Suppressor macrophage (primary cell): Measurements from ENCODE around the gene ETS2.
A peak's percentile ranks its signal among the peaks of the same experiment; 100 is the strongest.

ENCODE experiments used
- DNase-seq, 4 experiments: peaks; one replicate each; pipeline ENCODE4 v3.0.0-alpha.2; 2020 to 2022

The ETS2 gene

DNA sequence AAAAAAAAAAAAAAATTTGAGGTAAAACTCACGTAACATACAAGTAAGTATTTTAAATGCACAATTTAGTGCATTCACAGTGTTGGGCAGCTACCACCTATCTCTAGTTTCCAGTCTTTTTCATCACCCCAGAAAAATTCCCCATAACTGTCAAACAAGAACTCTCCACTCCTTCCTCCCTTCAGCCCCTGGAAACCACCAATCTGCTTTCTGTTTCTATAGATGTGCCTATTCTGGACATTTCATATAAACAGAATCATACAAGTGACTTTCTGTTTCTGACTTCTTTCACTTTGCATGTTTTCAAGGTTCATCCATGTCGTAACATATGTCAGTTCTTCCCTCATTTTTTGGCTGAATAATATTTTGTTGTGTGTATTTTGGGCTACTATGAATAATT, 24.9 kb upstream of the ETS2 start:
- DNase-seq, result peak in 2 of 4 experiments; percentile 22 to 33

DNA sequence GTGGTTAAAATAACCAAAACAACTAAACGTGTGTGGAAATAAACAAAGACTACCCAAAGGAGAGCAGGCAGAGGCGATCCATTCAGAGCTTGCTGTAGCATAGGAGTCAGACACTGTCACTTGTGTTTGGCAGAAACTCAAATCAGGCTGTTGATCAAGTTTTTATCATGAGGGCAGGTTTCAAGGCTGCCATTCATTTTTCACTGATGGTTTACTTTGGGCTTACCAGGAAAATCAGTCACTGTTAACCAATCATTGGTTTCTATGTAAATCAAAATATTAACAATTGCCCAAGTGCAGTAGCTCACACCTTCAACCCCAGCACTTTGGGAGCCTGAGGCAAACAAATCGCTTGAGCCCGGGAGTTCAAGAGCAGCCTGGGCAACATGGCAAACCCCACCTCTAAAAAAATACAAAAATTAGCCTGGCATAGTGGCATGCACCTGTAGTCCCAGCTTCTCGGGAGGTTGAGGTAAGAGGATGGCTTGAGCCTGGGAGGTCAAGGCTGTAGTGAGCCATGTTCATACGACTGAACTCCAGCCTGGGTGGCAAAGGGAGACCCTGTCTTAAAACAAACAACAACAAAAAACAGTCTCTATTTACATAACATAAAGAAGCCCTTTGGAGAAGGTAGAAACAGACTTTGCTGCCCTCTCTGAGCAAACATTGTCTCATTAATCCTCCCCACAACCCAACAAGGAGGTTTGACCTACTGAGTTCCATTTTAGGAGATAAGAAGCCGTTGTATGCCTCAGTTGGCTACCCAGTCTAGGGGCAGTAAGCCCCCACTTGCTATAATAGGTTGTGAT, 21.1 kb upstream of the ETS2 start:
- DNase-seq, result no peak

DNA sequence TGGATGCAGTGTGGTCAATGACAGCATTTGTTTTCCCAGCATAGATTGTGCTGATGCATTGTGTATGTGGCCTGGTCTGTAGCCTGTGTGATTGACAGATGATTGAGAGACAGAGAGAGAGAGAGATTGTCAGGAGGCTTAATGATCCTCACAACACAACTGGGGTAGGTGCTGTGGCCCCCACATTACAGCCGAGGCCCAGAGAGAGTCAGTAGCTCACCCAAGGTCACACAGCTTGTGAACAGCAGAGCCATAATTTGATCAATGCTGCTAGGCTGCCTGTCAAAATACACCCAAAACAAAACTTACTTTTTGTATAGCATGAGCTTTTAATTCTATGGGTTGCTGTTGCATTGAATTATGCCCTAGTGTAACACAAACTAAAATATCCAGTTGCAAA, 20.2 kb upstream of the ETS2 start:
- DNase-seq, result no peak

DNA sequence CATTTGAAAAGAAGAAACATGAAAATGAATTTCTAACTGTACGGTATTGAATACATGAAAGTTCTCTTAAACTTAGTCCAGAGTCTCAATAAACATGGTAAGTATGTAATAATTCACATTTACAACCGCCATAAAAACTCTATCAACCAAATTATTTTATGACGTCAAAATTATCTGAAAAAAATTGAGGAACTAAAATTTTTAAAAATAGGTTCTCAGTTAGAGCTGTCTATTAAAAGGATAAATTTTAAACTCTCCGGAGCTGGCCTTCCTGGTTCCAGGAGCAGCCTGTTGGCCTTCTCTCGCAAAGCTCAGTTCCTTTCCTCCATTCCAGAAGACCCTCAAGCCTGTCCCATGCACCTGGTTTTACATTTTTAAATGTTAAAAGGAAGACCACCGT, 18.7 kb upstream of the ETS2 start:
- DNase-seq, result no peak

DNA sequence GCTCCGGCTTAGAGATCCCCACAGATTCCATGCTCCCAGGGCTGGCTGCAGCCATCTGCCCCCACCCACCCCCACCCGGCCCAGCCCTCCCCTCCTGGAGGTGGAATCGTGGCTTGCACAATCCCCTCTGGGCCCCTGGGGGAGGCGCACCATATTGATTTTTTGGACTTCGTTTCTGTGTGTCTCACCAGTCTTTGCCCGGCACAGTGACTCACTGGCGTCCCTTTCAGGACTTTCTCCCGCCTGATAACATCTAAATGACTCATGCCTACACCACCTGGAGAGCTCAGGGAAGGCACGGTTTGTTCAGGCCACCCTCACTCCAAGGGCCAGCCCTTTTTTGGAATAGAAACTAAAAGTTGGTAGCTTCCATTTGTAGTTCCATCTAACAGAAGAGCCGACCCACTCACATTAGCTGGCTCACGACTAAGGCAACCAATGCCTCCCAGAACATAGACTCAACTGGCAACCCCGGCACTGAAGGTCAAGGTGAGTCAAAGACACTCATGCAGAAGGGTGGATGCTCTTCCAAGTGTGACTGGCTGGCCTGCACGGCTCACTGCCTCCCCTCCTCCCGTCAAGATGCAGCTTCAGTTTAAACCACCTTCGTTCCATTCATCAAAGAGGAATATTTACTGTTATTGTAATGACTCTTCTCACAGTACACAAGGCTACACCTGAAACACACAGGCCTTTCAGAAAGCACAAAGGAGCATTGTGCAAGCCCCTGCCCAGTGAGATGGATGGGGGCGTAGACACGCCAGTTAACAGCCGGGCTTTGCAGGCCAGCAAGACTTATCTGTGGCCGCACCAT, 18.1 kb upstream of the ETS2 start:
- DNase-seq, result no peak

DNA sequence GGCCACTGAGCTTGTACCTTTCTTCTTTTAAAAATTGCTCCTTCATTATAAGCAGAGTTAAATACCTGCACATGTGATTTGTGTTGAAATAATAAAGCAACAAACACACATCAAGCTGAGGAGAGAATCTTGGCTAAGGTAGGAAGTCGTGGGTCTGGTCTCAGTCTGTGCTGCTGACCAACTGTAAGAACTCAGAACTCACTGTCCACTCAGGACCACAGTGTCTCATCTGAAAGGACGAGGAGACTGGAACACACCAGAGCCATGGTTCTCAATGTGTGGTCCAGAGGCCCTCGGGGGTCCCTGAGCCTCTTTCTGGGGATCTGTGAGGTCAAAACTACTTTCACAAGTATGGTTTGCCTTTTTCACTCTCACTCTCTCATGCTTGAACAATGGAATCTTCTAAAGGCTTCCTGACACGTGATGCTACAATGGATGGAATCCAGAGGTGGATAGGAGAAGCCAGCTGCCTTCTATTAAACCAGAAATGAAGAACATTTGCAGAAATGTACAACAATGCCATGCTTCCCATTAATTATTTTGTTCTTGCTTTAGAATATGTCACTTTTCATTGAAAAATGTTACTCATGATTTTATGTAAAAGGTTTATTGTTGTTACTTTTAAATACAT, 17.3 kb upstream of the ETS2 start:
- DNase-seq, result no peak

DNA sequence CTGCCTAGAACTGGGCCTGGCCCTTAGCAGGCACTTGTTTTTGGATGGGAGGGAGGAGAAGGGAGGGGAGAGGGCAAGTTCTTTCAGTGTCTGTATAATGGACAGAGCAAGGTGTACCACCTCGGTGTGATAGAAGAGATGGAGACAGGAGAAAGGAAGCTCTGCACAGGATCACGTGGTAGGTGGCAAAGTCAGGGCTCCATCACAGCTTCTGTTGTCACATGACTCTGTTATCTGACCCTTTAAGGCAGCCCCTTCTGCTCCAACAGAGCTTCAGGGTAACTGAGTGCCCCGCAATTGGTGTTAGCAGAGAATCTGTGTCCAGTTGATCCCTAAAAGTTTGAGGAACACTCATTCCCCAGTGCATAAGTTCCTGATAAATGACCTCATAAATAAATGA, 16.5 kb upstream of the ETS2 start:
- DNase-seq, result no peak

DNA sequence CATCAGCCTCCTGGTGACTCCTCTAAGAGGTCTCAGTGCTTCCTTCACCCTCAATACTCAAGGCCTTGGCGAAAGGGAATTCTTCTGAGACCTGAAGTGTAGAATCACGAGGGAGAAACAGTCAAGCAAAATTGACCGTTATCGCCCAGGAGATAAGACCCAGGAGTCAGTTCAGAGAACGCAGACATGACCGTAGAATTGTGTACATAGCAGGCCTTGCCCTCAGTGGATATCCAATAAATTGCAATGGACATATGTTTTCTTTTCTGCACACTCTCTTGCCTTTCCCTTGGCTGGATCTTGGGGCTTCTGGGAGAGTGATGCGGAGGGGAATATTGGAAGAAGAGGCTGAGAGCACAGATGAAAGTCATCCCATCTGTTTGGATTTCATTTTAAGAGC, 15.7 kb upstream of the ETS2 start:
- DNase-seq, result no peak

DNA sequence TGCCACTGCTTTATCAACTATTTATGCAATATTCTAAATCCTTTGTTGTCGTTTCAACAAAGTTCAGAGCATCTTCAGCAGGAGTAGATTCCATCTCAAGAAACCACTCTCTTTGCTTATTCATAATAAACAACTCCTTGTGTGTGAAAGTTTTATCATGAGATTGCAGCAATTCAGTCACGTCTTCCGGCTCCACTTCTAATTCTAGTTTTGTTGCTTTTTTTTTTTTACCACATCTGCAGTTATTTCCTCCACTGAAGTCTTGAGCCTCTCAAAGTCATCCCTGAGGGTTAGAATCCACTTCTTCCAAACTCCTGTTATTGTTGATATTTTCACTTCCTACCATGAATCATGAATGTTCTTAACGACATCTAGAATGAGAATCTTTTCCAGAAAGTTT, 14.8 kb upstream of the ETS2 start:
- DNase-seq, result peak in 1 of 4 experiments; percentile 47

DNA sequence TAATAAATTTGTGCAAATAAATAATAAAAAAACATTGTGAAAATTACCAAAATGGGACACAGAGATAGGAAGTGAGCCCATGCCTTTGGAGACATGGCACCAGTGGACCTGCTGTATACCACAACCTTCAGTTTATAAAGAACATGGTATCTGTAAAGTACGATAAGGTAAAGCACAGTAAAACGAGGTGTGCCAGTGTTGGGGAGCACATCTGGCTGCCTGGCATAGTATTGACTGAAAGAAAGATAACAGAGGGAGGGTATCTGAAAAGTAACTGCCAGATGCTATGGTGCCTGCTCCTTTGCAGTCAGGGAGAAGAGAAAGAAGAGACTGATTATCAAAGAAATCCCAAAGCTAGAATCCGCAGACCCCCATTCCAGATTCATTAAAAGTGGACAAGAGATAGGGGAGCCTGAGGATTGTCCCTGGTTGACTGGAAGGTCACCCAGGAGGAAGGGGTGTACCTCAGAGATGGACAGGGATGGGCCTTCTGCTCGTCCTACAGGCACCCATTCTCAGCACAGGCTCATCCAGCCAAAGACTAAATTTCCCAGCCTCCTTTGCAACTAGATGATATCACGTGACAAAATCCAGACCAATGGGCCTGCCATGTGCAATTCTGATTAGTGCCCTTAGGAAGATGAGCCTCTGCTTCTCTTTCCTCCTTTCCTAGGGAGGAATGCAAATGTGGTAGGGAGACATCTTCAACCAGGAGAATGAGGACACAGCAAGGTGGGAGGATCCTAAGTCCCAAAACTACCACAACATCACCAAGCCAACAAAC, 12.9 kb upstream of the ETS2 start:
- DNase-seq, result no peak

DNA sequence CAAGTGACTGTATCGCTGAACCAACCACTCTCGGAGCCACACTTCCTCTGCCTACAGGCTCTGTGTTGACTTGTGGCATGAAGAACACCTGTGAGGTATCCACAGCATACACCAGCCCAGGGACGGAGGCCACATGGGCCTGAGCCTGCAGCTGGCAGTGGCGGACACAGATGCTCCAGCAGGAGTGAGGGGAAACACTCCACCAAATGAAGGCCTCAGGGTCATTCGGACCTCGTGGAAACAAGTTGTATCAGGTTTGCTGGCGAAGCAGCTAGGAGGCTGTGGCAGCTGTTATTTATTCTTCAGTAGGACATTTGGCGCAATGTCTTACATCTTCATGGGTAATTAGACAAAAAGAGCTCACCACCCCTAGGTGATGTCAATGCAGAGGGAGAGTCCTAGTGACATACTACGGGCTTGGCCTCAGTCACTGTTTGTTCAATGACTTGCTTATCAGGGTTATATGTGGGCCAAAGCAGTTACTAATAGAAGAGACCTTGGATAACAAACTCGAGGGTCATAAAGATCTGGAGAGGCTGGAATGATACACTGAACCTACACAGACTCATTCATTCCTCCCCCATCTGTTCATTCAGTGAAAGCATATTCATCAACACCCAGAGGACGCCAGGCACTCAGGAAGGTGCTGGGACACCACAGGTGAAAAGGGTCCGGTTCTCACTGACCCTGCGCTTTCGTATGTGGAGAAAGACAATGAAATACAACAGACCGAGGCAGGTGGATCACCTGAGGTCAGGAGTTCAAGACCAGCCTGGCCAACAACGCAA, 11.6 kb upstream of the ETS2 start:
- no peak for DNase-seq

DNA sequence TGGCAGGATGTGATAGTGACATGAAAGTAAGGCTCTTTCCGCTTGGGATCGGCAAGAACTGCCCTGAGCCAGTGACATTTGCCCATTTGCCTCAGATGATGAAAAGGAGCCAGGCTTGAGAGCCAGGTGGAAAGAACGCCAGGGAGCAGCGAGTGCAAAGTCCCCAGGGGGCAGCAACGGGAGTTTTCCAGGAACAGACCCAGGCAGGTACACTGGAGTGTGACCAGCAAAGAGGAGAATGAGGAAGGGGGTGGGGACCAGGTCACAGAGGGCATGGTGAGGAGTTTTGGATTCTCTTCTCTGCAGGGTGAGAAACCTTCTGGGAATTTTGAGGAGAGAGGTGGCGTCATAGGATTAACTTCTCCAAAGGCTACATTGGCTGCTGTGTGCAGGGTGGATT, 10.8 kb upstream of the ETS2 start:
- no peak for DNase-seq

DNA sequence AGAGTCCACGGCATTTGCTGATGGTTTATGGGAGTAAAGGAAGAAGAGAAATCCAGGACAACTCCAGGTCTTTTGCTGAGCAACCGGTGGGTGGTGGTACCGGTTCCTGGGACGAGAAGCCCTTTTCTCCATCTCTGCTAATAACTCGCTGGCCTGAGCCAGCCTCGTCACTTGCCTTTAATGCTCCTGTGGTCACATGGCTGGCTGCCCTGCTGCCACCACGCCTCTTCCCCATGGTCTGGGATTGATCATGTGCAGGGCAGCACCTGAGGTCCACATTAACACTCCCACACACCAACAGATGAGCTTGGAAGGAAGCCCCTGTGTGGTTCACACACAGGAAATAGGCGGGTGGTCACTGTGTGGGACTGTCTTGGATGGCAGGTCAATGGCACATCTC, 10.3 kb upstream of the ETS2 start:
- no peak for DNase-seq

DNA sequence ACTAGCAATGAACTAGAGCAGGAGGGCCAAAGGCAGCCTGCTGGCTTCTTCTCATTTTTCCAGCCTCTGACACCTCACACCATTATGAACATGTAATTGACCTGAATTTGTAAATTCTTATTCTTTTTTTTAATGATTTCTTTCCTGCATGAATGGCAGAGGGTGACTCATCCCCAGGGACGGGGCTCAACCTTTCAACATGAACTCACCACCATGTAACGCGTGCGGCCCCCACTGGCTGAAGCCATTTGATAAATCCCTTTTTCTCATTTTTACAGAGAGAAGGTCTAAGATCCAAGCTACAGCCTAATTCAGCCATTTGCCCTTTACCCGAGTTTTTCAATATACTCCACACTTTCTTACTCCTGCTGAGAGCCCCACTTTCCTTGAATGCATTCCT, 9.3 kb upstream of the ETS2 start:
- DNase-seq, result no peak

DNA sequence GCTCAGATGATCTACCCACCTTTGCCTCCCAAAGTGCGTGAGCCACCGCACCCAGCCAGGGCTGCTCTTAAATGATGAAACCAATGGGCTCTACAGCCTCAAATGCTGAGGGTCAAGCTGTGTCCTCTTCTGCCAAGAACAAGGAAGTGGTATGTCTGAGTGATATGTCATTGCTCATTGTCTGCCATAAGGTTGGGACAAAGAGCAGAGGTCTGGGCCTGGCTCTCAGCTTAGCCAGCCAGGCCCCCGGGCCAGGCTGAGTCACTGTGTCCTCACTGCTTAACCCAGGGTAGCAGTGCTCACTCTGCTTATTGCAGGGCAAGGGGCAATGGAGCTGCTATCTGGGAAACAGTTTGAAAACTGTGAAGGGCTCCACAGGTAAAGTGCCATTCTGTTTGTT, 8.3 kb upstream of the ETS2 start:
- peak; percentile 68 to 84 (median 72) for DNase-seq

DNA sequence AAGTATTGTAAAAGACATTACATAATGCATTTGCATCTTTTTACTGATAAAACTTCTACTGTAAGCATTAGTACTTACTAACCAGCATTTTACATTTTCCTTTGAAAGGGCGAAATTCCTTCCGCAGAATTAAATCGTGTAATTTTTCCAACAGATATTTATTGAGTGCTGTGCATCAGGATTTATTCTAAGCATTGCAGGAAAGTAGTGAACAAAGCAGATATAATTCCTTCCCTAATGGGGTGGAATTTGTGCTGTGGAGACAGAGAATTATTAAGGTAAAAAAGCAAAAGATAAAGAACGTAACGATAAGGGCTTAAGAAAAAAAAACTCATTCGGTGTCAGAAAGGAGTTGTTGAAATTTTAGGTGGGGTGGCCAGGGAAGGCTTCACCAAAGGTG, 7.6 kb upstream of the ETS2 start:
- no peak for DNase-seq

DNA sequence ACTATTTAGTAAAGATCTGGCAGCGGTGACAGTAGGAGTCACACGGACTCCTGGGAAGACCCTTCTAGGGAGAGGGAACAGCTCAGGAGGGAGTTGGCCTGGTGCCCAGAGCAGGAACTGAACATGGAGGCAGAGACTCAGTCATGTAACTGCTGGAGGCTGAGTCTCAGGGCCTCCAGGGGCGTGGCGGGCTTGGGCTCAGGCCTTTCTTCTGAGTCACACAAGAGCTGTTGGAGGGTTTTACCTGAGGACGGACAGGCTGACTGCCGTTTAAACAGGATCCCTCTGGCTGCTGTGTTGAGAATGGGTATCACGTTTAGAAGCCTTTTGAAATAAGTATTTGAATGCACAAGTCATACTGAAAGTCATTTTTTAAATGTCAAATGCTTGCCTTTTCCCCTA, 7.2 kb upstream of the ETS2 start:
- DNase-seq, result no peak

DNA sequence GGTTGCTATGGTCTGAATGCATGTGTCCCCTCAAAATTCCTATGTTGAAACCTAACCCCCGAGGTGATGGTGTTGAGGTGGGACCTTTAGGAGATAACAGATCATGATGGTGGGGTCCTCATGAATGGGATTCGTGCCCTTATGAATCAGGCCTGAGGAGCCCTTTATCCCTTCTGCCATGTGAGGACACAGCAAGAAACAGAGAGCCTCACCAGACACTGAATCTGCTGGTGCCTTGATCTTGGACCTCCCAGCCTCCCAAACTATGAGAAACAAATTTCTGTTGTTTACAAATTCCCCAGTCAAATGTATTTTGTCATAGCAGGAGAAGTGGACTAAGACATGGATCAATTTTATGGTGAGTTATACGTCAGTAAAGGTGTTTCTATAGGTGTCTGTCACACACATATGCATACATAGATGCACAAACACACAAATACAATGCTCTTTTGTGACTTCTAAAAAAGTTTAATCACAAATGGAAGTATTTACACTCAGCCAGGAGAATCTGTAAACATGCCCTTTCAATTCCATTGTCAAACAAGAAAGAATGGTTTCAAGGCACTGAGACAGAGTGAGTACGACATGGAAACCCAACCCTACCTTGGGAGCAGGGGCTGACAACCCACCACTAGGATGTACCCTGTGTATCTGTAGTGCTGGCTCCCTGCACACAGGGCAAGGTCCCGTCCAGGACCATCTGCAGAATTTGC, 5.5 kb upstream of the ETS2 start:
- no peak for DNase-seq

DNA sequence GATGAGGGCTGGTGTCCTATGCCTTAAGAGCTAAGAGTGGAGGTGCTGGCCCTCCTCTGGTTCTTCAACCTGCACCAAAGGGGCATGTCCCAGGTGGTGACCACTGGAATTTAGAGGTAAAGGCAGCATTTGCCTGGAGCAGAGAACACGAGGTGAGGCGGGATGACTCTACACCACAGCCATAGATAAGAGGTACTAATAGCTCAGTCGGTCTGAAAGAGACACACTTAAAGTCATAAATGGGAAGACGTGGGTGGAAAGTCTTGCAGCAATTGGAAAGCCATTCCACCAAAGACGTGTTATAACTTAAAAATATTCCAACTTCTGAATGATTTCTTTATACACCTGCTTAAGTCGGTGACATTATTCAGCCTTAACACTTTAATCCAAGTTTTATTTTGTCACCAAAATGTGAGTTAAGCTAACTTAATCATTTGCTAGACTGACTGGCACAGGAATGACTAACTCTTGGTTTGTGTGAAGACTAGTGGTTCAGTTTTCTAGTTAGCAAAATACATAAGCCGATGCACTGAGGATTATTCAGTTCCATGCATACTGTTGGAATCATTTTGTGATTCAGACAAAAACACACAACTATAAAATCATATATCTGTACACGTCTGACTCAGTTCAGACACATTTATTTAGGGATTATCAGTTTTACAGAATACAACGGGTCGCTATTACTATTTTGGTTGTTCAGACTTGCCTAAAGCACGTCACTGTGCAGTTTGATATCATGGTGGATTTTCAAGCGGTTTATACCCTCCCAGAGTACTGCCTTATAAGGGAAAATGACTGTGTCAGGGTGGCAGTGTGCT, 4.6 kb upstream of the ETS2 start:
- DNase-seq, result no peak
